GM20000 (cell line): ENCODE results near the gene ZNF521.

Source experiments
- DNase-seq: peaks from one replicate; pipeline ENCODE4 v3.0.0; 2012; ENCODE audit warnings: low spot score
- TF ChIP-seq, protein P1 (sequence below): IDR thresholded peaks from 2 replicates; pipeline ENCODE4 v1.5.1; 2012; ENCODE audit warnings: mild to moderate bottlenecking, control low read depth; ENCODE audit errors: extremely low read depth, missing control alignments

Gene ZNF521

DNA sequence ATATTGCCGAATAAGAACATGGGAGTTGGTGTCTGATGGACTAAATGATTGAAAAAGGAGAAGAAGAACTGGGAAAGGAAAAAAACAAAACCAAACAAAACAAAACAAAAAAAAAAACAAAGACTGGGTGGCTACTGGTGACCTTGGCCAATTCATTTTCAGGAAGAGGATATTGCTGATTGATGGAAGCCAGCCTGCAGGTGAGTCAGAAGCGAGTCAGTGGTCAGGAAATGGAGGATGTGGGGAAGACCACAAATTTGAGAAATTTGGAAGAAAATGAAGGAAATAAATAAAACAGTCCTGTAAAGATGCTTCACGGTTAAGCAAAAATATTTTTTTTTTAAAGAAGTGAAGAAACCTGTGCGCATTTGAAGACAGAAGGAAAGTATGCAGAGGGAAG, 296.9 kb downstream of the ZNF521 start:
- no peak for DNase-seq
- TF ChIP-seq, protein P1, sequence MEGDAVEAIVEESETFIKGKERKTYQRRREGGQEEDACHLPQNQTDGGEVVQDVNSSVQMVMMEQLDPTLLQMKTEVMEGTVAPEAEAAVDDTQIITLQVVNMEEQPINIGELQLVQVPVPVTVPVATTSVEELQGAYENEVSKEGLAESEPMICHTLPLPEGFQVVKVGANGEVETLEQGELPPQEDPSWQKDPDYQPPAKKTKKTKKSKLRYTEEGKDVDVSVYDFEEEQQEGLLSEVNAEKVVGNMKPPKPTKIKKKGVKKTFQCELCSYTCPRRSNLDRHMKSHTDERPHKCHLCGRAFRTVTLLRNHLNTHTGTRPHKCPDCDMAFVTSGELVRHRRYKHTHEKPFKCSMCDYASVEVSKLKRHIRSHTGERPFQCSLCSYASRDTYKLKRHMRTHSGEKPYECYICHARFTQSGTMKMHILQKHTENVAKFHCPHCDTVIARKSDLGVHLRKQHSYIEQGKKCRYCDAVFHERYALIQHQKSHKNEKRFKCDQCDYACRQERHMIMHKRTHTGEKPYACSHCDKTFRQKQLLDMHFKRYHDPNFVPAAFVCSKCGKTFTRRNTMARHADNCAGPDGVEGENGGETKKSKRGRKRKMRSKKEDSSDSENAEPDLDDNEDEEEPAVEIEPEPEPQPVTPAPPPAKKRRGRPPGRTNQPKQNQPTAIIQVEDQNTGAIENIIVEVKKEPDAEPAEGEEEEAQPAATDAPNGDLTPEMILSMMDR, result no peak

DNA sequence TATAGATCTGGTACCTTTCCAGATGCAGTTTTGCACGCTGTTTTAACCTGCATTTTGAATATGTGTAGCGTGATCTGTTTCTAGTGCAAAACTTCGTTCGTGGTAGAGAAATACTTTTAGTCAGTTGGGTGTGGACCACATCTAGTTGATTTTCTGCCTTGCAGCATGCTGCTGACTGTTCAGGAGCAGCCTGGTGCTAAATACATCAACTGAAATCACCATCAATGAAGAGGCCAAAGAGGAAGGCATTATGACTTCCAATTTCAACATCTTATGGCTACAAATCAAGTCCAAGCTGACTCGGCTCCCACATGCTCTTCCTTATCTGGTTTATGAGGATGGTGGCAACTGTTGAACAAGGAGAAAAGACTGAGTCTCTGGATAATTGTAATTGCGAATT, 298.5 kb downstream of the ZNF521 start:
- TF ChIP-seq, protein P1, result no peak
- DNase-seq, result no peak

DNA sequence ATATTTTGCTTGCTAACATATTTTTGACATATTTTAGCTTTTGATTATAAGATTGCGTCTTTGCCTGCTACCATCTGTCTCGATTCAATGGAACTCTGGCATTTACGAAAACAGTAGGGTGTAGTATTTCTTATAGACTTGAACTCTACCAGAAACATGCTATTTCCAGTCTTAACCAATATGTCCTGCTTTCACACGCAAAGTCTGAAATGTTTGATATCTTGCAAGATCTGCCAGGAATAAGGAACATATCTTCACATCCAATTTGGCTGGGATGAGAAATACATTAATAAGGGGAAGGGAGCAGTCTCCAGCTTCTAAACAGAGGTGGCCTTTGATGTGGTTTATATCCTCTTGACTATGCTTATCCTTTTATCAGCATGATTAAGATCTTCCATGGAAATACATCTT, 299.4 kb downstream of the ZNF521 start:
- DNase-seq, result no peak
- TF ChIP-seq, protein P1, result no peak

DNA sequence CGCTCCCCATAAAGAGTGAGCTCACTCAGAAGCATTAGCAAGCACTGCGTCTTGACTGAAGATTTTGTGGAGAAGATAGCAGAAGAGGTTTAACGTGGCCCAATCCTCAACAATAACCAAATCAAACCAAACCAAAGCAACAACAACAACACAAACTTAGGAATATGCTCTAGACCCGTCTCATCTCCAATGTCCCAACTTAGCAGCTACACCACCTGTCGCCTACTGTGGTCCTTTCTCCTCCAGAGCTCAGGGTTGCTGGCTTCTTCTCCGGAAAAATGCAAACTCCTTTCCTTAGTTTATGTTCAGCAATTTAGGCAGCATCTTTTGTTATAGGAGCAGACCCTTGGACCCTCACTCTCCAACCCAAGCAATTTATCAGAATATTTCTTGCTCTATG, 301.4 kb downstream of the ZNF521 start:
- TF ChIP-seq, protein P1, result no peak
- DNase-seq, result no peak

DNA sequence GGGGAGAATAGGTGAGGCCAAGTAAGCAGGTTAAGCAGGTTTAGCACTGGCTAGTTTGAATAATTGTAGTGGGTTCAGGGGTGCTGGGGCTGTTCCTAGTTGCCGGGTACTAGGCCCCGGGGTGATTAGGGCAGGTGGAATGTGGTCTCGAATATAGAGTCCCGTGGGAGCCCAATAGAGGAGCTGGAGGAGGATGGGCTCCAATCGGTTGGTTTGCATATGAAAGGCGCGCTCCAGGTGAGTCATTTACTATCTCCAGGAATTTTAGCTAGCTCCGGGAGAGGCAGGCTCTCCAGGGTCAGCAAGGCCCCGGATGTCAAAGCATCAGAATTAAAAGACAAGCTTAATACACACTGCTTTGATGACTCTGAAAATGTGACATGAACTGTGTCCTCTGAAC, 304.0 kb downstream of the ZNF521 start:
- no peak for DNase-seq
- TF ChIP-seq, protein P1, result no peak

DNA sequence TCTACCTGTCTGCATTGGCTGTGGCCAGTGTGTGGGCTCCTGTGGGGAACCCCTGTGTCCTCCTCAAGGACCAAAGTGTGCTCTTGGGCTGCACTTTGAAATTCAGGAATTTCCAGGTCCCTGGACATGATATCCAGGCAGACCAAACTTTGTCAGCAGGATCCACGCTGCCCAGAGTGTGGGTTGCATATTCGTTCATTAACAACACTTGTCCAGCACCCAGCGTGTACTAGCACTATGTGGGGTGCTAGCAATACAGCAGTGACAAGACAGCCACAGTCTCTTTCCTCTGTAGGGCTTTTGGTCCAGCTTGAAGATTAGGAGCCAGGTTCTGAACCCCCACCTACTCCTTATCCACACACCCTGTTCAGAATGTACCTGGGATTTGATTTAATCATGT, 304.5 kb downstream of the ZNF521 start:
- TF ChIP-seq, protein P1, result no peak
- DNase-seq, result no peak

DNA sequence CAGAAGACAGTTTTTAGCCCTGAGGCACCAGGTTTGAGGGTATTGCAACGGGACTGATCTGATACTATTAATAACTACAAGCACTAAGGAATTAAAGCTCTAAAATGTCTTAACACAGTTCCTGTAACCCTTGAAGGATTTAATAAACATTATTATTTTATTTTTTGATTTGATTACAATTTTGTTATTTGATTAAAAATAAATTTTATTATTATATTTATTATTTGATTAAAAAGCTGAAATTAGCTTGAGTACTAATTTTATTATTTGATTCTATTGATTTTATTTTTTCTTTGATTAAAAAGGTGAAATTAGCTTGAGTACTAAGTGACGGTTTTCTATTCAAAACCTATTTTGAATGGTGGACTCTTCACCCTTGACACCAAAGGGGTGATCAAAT, 307.3 kb downstream of the ZNF521 start:
- TF ChIP-seq, protein P1, result no peak
- no peak for DNase-seq
